Stimulated activated CD8-positive, alpha-beta memory T cell treated with anti-CD3 and anti-CD28 coated beads, Interleukin-2, amount 100 ng/mL, for 1 hour (primary cell): ENCODE measurements around the gene BNC2.
"Not testable (repeated sequence)": the region's sequence is repeated elsewhere in the genome, so short reads cannot be mapped to it uniquely, and the experiment has no call there.

Experiments used
- DNase-seq, 2 donors: peaks; one replicate each; pipeline ENCODE4 v3.0.0-alpha.2; 2020; ENCODE audit warnings: low read depth in 2 of 2

The BNC2 gene

GRCh38 chr9:16450578-16450977, 419.9 kb downstream of the BNC2 start:
- DNase-seq = no peak

GRCh38 chr9:16450043-16450442, 420.4 kb downstream of the BNC2 start:
- no peak for DNase-seq

GRCh38 chr9:16449076-16449730, 421.3 kb downstream of the BNC2 start:
- no peak for DNase-seq

- DNase-seq = no peak
These were observed 422.5 kb downstream of the BNC2 start for GRCh38 chr9:16447946-16448345.

- no peak for DNase-seq
These were observed 423.8 kb downstream of the BNC2 start for GRCh38 chr9:16446636-16447035.

GRCh38 chr9:16445141-16445920, 425.1 kb downstream of the BNC2 start:
- no peak for DNase-seq

GRCh38 chr9:16442622-16443021, 427.8 kb downstream of the BNC2 start:
- no peak for DNase-seq

GRCh38 chr9:16441791-16442190, 428.7 kb downstream of the BNC2 start:
- DNase-seq = no peak

- DNase-seq = not testable (repeated sequence)
These were observed 431.6 kb downstream of the BNC2 start for GRCh38 chr9:16438831-16439230.

GRCh38 chr9:16436545-16436944, 433.9 kb downstream of the BNC2 start:
- no peak for DNase-seq

- no peak for DNase-seq
These were observed 435.9 kb downstream of the BNC2 start for GRCh38 chr9:16434526-16434925.

GRCh38 chr9:16433494-16433893, 437.0 kb downstream of the BNC2 start:
- DNase-seq = no peak

GRCh38 chr9:16431666-16432392, 438.6 kb downstream of the BNC2 start:
- no peak for DNase-seq

- DNase-seq = no peak
These were observed 440.8 kb downstream of the BNC2 start for GRCh38 chr9:16429671-16430070.

- no peak for DNase-seq
These were observed 442.5 kb downstream of the BNC2 start for GRCh38 chr9:16427873-16428427.

GRCh38 chr9:16426716-16427115, 443.8 kb downstream of the BNC2 start:
- no peak for DNase-seq

- DNase-seq = no peak
These were observed 444.8 kb downstream of the BNC2 start for GRCh38 chr9:16425562-16426231.

- DNase-seq = no peak
These were observed 448.4 kb downstream of the BNC2 start for GRCh38 chr9:16422114-16422513.

- no peak for DNase-seq
These were observed 448.9 kb downstream of the BNC2 start for GRCh38 chr9:16421532-16421931.

- no peak for DNase-seq
These were observed 451.3 kb downstream of the BNC2 start for GRCh38 chr9:16419124-16419523.

GRCh38 chr9:16418721-16419120, 451.7 kb downstream of the BNC2 start:
- no peak for DNase-seq

- no peak for DNase-seq
These were observed 452.7 kb downstream of the BNC2 start for GRCh38 chr9:16417749-16418148.
